Putamen (tissue), 1 donor: Measurements from ENCODE around the gene ST6GALNAC1.
"Not testable (repeated sequence)": the region's sequence is repeated elsewhere in the genome, so short reads cannot be mapped to it uniquely, and the experiment has no call there.

ENCODE experiments used
- DNase-seq: peaks from one replicate; pipeline ENCODE4 v3.0.0-alpha.2; 2016; ENCODE audit warnings: low spot score

Gene ST6GALNAC1

DNA sequence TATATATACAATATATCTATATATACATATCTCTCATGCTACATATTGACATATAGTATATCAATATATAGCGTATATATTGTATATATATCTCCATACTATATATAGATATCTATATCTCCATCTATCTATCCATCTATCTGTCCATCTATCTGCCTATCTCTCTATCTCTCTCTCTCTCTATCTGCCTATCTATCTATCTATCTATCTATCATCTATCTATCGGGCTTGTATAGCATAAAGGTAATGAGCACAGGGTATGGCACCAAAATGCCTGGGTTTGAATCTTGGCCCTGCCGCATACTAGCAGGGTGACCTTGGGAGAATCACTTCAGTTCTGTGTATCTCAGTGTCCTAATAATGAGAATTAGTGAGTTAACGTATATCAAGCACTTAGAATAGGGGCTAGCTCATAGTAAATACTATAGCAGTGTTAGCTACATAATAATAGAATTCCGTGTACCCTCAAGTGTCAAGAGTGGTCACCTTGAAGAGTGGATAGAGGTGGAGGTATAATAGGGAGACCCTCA lies 1.5 kb downstream of the ST6GALNAC1 start:
- no peak for DNase-seq

DNA sequence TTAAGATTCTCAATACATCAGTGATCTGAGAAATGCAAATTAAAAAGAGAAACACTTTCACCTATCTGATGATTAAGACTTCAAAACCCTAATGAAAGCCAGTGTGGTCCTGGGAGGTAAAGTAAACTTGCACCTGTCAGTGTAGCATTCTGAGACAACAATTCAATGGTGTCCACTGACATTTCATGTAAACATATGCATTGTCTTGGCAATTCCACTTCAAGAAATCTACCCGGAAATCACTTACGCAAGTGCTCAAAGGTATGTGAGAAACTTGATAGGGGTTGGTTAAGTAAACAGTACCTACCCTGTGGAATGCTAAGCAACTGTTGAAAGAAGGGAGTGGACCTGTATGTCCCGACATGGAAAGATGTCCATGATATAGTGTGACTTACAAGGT lies 2.1 kb downstream of the ST6GALNAC1 start:
- DNase-seq: no peak

DNA sequence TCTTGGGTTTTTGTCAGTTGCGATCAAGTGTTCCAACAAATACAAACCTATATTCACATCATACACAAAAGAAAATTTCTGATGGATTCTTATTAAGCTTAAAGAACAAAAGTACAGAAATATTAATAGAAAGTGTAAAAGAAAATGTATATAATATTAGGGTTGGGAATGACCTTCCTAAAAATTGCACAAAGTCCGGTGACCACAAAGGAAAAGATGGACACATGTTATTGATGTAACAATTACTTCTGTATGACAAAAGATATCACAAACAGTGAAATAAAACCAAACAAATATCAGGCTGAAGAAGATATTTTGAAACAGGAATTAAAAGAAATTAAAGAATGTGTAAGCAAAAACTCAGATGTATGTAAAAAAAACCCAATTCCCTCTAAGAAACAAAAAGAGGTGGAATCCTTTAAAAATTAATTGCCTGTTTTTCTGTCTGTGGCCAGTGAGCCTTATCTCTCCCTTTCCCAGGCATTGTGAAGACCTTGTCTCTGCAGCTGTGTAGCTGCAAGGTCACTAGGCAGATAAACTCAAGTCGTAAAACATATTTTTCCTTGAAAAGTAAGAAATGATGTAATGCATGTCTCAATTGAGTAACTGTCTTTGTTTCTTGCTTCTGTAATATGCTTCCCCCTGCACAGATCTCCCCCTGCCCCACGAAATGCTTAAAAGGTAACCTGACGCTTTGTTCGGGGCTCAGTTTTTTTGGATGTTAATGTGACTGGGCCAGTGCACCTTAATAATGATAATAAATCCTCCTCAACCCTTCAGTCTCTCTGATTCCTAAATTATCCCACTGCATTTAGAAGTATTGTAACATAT lies 2.8 kb downstream of the ST6GALNAC1 start:
- DNase-seq: no peak

DNA sequence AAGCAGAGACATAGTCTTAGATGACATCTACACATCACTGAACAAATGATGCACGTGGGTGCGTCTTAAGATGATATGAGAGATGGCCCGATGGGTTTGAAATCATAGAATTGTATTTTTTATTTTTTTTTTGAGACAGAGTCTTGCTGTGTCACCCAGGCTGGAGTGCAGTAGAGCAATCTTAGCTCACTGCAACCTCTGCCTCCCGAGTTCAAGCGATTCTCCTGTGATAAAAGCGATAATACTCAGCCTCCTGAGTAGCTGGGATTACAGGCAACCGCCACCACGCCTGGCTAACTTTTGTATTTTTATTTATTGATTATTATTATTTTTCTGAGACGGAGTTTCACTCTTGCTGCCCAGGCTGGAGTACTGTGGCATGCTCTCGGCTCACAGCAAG lies 5.3 kb downstream of the ST6GALNAC1 start:
- no peak for DNase-seq

DNA sequence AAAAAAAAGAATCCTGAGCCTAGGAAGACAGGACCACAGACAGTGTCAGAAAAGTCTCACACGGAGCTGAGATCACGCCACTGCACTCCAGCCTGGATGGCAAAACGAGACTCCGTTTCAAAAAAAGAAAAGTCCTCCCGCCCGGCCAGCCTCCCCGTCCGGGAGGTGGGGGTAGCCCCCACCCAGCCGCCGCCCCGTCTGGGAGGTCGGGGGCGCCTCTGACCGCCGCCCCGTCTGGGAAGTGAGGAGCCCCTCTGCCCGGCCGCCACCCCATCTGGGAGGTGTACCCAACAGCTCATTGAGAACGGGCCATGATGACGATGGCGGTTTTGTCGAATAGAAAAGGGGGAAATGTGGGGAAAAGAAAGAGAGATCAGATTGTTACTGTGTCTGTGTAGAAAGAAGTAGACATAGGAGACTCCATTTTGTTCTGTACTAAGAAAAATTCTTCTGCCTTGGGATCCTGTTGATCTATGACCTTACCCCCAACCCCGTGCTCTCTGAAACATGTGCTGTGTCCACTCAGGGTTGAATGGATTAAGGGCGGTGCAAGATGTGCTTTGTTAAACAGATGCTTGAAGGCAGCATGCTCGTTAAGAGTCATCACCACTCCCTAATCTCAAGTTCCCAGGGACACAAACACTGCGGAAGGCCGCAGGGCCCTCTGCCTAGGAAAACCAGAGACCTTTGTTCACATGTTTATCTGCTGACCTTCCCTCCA lies 6.9 kb downstream of the ST6GALNAC1 start:
- not testable (repeated sequence) for DNase-seq

DNA sequence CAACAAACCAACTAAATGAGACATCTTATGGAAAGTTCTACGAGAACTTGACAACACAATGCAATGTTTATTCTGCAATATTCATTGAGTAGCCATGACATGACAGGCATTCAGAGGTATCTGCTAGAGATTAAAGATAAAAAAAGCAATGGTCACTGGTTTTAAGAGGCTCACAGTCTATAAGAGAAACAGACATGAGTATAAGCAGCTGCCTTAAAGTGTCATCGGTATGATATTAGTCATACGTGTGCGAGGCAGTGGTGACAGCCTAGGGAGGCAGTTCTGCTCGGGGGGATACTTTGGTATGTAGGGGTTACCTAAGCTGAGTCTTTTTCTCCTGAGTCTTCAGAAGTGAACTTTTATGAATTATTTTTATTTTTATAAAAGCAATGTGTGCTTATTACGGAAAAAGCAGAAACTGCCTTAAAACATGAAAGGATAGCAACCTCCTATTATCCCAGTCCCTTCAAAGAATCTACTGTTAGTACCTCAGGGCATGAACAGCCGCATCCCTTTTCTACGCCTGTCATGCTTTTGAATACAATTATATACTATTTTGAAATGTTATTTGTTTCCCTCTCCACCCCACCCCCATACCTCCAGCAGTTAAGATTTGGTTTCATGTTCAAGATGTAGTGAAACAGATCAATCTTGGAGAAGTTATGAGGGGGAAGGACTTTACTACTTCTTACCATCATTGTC lies 7.7 kb downstream of the ST6GALNAC1 start:
- DNase-seq: no peak

DNA sequence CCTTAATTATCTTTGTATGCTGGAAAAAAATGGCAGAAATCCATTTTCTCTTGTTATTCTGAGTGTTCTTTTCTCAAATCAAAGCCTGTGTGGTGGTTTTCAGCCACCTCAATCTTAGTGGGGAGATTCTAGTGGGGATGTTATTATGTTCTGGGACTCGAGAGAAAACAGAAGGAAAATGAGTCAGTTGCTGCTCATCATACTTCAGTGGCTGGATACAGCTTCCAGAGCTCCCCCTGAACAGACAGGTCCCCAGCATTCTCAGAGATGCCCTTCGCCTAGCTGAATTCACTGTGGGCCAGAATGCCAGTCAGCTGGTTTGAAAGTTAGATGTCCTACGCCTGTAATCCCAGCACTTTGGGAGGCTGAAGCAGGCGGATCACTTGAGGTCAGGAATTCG lies 8.5 kb downstream of the ST6GALNAC1 start:
- DNase-seq: no peak

DNA sequence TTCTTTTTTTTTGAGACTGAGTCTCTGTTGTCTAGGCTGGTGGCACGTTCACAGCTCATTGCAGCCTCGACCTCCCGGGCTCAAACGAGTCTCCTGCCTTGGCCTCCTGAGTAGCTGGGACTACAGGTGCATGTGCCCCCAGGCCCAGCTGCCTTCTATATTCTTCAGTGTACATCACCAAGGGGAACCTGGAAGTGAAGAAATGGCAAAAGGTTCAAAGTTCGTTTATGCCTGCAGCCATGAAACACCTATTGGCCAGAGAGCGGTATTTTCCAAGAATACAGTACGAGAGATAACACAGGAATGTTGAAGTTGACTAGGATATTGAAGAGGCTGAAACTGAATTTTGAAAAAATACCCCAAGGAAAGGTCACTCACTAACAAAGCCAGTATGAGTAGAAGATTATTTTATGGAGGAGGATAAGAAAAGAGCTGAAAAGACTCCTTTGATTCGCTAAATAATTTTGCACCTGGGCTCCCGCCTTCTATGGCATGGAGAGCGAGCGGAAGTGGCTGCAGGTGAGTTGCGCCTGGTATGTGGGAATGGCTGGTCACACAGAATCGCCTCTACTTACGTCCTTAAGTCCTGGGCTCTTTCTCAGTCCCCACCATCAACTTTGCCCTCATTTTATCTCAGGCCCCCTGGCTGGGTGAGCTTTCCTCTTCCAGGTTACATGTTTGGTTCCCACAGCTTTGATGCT lies 9.8 kb downstream of the ST6GALNAC1 start:
- DNase-seq: no peak

DNA sequence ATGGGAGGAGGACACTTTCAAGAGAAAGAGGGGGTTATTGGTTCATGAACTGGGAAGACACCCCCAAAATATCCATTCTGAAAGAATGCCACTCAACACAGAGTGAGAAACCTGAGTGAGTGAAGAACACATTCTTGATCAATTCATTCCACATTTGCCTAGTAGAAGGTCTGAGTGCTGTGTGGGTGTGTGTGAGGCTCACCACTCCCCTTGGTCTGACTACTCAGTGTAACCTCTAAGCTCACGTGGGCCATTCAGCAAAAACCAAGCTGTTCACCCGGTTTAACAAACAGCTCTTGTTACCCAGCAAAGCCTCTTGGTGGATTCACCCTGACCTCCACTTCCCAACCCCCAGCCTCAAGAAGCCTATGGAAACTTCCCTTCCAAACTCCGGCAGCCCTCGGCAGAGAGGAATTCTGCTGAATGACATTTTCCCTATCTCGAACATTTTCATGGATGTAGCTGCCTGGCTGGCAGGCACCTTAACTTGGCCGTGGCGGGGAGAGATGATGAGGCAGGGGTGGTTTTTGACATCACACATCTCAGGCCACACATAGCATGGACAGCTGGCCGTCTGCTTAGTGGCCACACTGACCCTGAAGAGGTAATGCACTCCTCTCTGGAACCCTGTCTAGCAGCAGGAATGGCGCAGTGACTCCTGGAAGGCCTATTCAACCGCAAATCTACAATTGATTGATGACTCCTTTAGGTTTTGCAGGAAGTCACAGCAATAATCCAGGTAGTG lies 11.6 kb downstream of the ST6GALNAC1 start:
- no peak for DNase-seq

DNA sequence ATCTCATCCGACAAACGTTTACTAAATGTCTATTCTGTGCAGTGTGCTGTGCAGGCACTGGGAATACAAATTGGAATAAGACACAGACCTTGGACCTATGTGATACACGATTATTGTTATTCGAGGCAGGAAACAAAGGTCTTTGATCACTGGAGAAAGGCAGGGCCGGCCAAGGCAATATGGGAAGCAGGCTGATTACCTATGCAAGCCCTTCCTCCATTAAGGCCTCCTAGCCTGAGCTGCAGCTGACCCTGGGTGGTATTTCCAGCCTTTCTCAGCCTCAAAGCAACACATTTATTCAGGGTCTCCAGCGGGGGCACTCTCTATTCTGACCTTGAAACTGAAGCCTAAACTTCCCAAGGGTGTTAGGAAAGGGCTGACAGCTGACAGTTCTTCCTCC lies 13.4 kb downstream of the ST6GALNAC1 start:
- DNase-seq: no peak

DNA sequence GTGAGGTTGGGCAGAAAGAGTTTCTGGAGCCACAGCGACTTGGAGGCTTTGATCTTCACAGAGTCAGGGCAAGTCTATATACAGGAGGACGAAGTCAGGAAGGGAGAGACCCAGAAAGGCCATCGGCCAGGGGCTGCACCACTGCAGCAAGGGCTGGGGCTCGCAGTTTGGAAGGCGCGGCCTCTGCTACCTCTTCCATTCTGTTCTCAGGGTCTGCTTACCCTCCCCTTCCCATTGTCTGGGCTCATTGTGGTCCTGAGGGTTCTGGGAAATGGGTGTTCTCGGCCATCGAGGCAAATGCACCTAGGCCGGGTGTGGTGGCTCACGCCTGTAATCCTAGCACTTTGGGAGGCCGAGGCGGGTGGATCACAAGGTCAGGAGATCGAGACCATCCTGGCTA lies 16.0 kb downstream of the ST6GALNAC1 start:
- no peak for DNase-seq

DNA sequence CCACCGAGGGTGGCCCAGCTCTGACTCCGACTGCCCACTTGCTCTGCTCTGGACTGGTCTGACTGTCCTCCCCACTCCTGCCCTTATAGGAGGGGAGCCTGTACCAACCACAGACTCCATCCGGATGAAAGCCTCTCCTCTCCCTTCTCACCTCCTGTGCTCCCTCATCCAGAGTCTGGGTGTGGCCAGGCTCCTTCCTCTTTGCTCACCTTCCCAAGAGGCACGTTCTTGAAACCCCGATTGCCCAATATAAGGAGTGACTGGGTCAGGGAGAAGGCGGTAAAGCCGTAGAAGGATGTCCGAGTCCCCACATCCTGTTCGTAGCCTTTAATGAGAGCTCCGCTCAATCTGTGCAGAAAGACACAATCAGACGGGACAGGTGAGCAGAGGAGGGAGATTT lies 17.1 kb downstream of the ST6GALNAC1 start:
- DNase-seq: no peak

DNA sequence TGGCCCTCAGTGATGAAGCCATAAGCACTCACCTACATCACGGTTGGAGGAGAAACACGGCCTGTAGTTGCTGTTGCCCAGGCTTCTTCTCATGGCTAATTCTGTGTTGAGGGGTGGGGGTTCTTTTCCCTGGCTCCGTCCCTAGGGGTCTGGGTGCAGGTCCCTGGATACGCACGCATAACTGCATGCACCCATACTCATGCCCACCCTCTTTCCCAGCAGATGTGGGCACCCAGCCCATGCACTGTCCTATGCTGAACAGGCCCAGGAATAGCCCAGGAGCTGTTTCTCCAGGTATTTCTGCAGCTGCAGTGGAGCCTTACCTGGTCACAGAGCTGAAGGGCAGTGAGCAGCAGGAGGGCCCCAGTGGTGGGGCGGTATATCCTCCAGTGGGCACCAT lies 18.1 kb downstream of the ST6GALNAC1 start:
- no peak for DNase-seq

DNA sequence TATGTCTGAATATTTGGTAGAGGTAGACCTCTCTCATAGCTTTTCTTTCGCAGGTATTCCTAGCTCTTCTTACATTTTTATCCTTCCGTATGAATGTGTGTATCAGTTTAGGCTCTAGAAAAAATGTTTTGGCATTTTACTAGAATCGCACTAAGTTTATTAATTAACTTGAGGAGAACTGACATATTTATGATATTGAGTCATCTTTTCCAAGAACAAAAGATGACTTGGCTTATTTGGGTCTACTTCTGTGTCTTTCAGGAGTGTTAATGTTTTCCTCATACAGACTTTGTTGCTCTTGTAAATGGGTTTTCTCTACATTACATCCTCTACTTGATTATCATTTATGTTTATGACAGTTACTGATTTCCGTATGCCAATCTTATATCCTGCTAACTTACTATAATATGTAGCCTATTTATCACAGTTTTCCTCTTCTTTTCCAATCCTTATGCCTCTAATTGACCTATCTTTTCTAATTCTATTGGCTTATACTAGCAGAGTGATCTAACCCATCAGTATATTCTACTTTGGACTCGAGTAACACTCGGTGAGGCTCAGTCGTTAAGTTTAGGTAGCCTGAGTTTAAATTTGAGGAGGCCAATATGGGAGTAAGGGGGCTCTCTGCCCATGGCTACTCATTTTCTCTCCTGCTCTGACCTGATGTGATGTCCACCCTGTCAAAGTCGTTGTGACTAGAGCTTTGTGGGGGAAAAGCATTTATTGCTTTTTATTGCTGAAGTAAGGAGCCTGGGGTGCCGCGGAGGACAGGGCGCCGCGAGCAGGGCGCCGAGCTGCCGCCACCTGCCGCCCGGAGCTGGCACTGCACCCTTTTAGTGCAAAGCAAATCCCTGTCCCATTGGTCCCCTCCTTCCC lies 20.0 kb downstream of the ST6GALNAC1 start:
- DNase-seq: peak; percentile 27

DNA sequence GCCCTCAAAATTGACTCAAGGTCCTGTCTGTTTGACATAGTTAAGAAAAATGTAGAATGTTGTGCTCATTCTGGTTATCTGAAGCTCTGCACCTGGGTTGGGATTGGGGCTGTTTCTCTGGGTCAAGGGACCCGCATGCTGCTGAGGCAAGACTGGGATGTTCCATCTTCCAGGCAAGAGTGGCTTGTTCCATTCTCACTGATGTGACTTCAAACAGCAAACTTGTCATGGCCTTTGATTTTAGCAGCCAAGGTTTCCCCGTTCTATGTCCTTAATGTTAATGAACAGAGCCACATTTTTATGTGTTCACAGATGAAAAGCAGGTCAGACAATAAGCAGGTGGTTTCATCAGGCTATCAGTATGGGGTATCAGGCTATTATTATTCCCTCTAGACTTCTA lies 25.7 kb downstream of the ST6GALNAC1 start:
- DNase-seq: no peak

DNA sequence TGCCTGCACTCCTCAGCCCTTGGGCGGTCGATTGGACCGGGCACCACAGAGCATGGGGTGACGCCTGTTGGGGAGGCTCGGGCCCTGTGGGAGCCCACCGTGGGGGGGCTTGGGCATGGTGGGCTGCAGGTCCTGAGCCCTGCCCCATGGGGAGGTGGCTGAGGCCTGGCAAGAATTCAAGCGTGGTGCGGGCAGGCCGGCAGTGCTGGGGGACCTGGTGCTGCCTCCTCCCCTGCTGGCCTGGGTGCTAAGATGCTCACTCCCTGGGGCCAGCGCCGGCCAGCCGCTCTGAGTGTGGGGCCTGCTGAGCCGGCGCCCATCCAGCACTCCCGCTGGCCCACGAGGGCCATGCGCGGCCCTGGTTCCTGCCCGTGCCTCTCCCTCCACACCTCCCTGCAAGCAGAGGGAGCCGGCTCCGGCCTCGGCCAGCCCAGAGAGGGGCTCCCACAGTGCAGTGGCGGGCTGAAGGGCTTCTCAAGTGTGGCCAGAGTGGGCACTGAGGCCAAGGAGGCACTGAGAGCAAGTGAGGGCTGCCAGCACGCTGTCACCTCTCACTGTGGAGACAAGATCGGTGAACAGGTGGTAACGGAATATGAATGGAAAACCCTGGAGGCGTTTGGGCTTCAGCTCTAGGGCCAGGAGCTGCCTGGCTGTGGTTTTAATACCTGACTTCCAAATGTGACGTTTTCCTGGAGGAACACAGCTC lies 28.5 kb downstream of the ST6GALNAC1 start:
- DNase-seq: no peak

DNA sequence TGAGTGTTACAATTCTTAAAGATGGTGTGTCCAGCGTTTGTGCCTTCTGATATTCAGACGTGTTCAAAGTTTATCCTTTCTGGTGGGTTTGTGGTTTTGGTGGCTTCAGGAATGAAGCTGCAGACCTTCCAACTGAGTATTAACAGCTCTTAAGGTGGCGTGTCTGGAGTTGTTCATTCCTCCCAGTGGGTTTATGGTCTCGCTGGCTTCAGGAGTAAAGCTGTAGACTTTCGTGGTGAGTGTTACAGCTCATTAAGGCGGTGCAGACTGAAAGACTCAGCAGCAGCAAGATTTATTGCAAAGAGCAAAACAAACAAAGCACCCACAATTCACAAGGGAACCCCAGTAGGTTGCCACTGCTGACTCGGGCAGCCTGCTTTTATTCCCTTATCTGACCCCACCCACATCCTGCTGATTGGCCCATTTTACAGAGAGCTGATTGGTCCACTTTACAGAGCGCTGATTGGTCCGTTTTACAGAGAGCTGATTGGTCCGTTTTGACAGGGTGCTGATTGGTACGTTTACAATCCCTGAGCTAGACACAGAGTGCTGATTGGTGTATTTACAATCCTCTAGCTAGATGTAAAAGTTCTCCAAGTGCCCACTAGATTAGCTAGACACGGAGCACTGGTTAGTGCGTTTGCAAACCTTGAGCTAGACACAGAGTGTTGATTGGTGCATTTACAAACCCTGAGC lies 29.3 kb downstream of the ST6GALNAC1 start:
- DNase-seq: not testable (repeated sequence)

DNA sequence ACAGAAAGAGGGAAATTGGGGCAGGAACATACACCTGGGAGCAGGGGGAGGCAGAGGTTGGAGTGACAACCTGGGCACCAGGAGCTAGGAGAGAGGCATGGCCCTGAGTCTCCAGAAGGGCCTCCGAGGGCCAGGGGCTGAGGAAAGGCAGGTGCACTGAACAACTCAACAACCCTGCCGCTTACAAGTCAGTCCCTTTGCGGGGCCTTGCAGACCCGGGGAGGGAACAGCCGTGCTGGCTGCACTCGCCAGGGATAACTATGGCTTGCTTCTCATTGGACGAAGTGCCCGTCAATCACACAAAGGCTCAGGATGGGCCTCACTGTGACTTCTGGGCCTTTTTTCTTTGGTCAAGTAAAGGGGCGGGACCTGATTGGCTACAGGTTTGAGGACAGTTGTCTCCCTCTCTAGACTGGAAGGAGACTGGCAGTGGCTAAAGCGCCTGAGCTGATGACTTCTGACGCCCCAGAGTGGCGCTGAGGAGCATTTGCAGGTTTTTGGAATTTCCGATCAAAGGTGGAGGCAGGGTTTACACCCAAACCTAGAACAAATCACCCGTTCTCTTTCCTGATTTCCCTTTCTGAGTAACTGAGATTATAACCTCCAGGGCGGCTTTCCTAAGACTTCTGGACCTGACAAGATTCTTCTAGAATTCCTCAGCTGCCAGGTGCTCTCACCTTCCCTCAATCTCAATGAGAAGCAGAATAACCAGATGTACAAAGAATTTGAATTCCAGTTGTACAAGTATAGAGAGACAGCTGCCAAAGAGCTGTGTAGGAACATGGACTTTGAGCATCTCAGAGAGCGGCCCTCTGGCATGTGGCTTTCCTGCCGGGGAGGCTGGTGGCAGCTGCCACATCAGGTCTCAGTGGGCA lies 30.3 kb downstream of the ST6GALNAC1 start:
- no peak for DNase-seq
